HG03442 (cell line): ENCODE data around the gene NEU1.
"Not testable (repeated sequence)": the region's sequence is repeated elsewhere in the genome, so short reads cannot be mapped to it uniquely, and the experiment has no call there.

Experiments used
- ATAC-seq: cut with Tn5 transposase; IDR thresholded peaks from one replicate; pipeline ENCODE4 v1.9.1; 2021; ENCODE audit warnings: mild to moderate bottlenecking, moderate library complexity; ENCODE audit not compliant: unreplicated experiment

The NEU1 gene

GRCh38 chr6:31822036-31822821 is 40.4 kb downstream of the NEU1 start:
- ATAC-seq, result peak; percentile 40

- ATAC-seq, result peak; percentile 48
These were observed 41.2 kb downstream of the NEU1 start for GRCh38 chr6:31821301-31822035.

GRCh38 chr6:31820399-31820798 is 42.2 kb downstream of the NEU1 start:
- not testable (repeated sequence) for ATAC-seq

GRCh38 chr6:31819871-31820299 is 42.7 kb downstream of the NEU1 start:
- ATAC-seq, result no peak

GRCh38 chr6:31817929-31818511 is 44.6 kb downstream of the NEU1 start:
- ATAC-seq, result not testable (repeated sequence)

GRCh38 chr6:31817133-31817928 is 45.3 kb downstream of the NEU1 start:
- ATAC-seq, result not testable (repeated sequence)

GRCh38 chr6:31815025-31815838 is 47.4 kb downstream of the NEU1 start, which contains the start of the genes HSPA1A and HSPA1L:
Gene HSPA1A, plus strand, starts transcription at chr6:31815543. Its CDS starts 214 bp downstream, at chr6:31815757.
Gene HSPA1L, minus strand, starts transcription at chr6:31815283. Its CDS starts 3,311 bp downstream, at chr6:31811972.
- peak; percentile 33 for ATAC-seq

GRCh38 chr6:31814677-31815024 is 48.0 kb downstream of the NEU1 start:
- ATAC-seq, result no peak

- no peak for ATAC-seq
These were observed 49.2 kb downstream of the NEU1 start for GRCh38 chr6:31813465-31813849.

GRCh38 chr6:31811645-31812044 is 51.0 kb downstream of the NEU1 start:
- no peak for ATAC-seq

GRCh38 chr6:31808599-31808998 is 54.0 kb downstream of the NEU1 start:
- not testable (repeated sequence) for ATAC-seq
